H1 (cell line): ENCODE results near the gene ZNF501. TPM values are rescaled to one million over a fixed set of nuclear protein-coding genes. Genes with fewer than 3 reads are reported as not detected.

Experiments used
- CTCF ChIA-PET: fragments of 300-600 bp; sonication (Branson Sonifier 250); formaldehyde crosslinking; loops from one replicate; lab custom pipeline; 2021; ENCODE audit not compliant: partially characterized antibody; lab: Charles Lee
- POLR2A ChIA-PET: fragments of 300-600 bp; sonication (Branson Sonifier 250); formaldehyde crosslinking; loops from one replicate; lab custom pipeline; 2021; ENCODE audit warnings: inconsistent platforms; ENCODE audit not compliant: partially characterized antibody; lab: Charles Lee
- DNase-seq, 2 experiments: peaks; one replicate each; pipeline versions ENCODE4 v3.0.0 to v3.0.0-alpha.2; 2010 to 2022; ENCODE audit warnings: low spot score in 2 of 2, low read depth in 1 of 2, mixed read lengths in 1 of 2
- FAIRE-seq: peaks from 2 replicates; lab custom pipeline; 2011; peaks lifted over from hg19 to GRCh38; lab: Jason Lieb, UNC
- H2AFZ ChIP-seq: 2 replicates; pipeline ENCODE4 v1.8.1; 2012; ENCODE audit warnings: low read length, inconsistent platforms
- H2AK5ac ChIP-seq: 2 replicates; pipeline ENCODE4 v1.6.1; 2013; ENCODE audit warnings: low read depth, low read length
- H2BK120ac ChIP-seq: replicated peaks from 2 replicates; pipeline ENCODE3; 2013; ENCODE audit warnings: low read depth, low read length, inconsistent platforms
- H2BK12ac ChIP-seq: 2 replicates; pipeline ENCODE4 v1.6.1; 2013; ENCODE audit warnings: low read depth, low read length
- H2BK15ac ChIP-seq: 2 replicates; pipeline ENCODE4 v1.6.1; 2013; ENCODE audit warnings: low read length
- H2BK20ac ChIP-seq: 2 replicates; pipeline ENCODE4 v1.6.1; 2013; ENCODE audit warnings: low read length
- H2BK5ac ChIP-seq: 2 replicates; pipeline ENCODE4 v1.6.1; 2013; ENCODE audit warnings: low read depth, low read length
- H3K14ac ChIP-seq: 2 replicates; pipeline ENCODE4 v1.6.1; 2013; ENCODE audit warnings: inconsistent platforms; ENCODE audit not compliant: insufficient read length
- H3K18ac ChIP-seq: 2 replicates; pipeline ENCODE4 v1.6.1; 2013; ENCODE audit warnings: low read length; ENCODE audit errors: extremely low read depth
- H3K23ac ChIP-seq: 2 replicates; pipeline ENCODE4 v1.6.1; 2013; ENCODE audit warnings: inconsistent platforms; ENCODE audit not compliant: insufficient read length
- H3K23me2 ChIP-seq: 2 replicates; pipeline ENCODE4 v1.6.1; 2013; ENCODE audit warnings: low read depth, low read length
- H3K27ac ChIP-seq: 2 replicates; pipeline ENCODE4 v1.6.1; 2011; ENCODE audit warnings: low read depth, low read length, inconsistent platforms
- H3K27me3 ChIP-seq, 4 experiments: replicated peaks in 1 of 4; 1 replicate in 1 of 4; 2 replicates in 3 of 4; pipeline versions ENCODE4 v1.6.1 to v1.8.1; 2011 to 2013; ENCODE audit warnings: low read length in 3 of 4, mild to moderate bottlenecking in 3 of 4, inconsistent platforms in 2 of 4, mixed read lengths in 2 of 4, moderate library complexity in 1 of 4; ENCODE audit not compliant: control insufficient read depth in 3 of 4, insufficient read depth in 3 of 4; ENCODE audit errors: extremely low read depth in 1 of 4
- H3K36me3 ChIP-seq, 4 experiments: 2 replicates each; pipeline versions ENCODE4 v1.6.1 to v1.8.1; 2011 to 2013; ENCODE audit warnings: mild to moderate bottlenecking in 4 of 4, low read length in 3 of 4, moderate library complexity in 2 of 4, control low read depth in 1 of 4, inconsistent platforms in 1 of 4; ENCODE audit not compliant: insufficient read depth in 4 of 4, control insufficient read depth in 2 of 4
- H3K4ac ChIP-seq: replicated peaks from 2 replicates; pipeline ENCODE3; 2013; ENCODE audit warnings: low read length, low read depth, mixed read lengths, inconsistent platforms; ENCODE audit not compliant: insufficient read length
- H3K4me1 ChIP-seq, 4 experiments: replicated peaks in 1 of 4; 1 replicate in 1 of 4; 2 replicates in 3 of 4; pipeline versions ENCODE4 v1.6.1 to v1.8.1; 2011 to 2013; ENCODE audit warnings: low read length in 3 of 4, inconsistent platforms in 2 of 4, mixed read lengths in 1 of 4; ENCODE audit not compliant: insufficient read depth in 4 of 4, control insufficient read depth in 3 of 4
- H3K4me2 ChIP-seq, 2 experiments: 2 replicates each; pipeline versions ENCODE4 v1.6.1 to v1.8.1; 2011 to 2013; ENCODE audit warnings: low read depth in 2 of 2, low read length in 2 of 2, control low read depth in 1 of 2, inconsistent platforms in 1 of 2, mild to moderate bottlenecking in 1 of 2; ENCODE audit not compliant: insufficient read depth in 1 of 2
- H3K4me3 ChIP-seq, 4 experiments: fragments of 200-600, 300-600 bp in 1 of 4; sonication (generic), shearing (Covaris generic), sonication (Bioruptor Twin) in 1 of 4; 2 replicates each; pipeline versions ENCODE4 v1.5.1 to v1.8.1; 2011 to 2016; ENCODE audit warnings: low read length in 4 of 4, low read depth in 3 of 4, control low read depth in 2 of 4, inconsistent platforms in 2 of 4, mild to moderate bottlenecking in 2 of 4, mixed read lengths in 1 of 4, moderate library complexity in 1 of 4; ENCODE audit not compliant: insufficient read depth in 2 of 4; ENCODE audit errors: extremely low read depth in 1 of 4
- H3K56ac ChIP-seq: replicated peaks from 2 replicates; pipeline ENCODE3; 2013; ENCODE audit warnings: low read depth, mild to moderate bottlenecking, mixed read lengths, low read length, inconsistent platforms; ENCODE audit not compliant: insufficient read length
- H3K79me1 ChIP-seq: 2 replicates; pipeline ENCODE4 v1.6.1; 2013; ENCODE audit warnings: low read depth, low read length, control low read depth
- H3K79me2 ChIP-seq, 2 experiments: 2 replicates each; pipeline versions ENCODE4 v1.6.1 to v1.8.1; 2012 to 2013; ENCODE audit warnings: low read length in 2 of 2, mild to moderate bottlenecking in 2 of 2, inconsistent platforms in 1 of 2; ENCODE audit not compliant: insufficient read depth in 2 of 2, control insufficient read depth in 1 of 2
- H3K9ac ChIP-seq, 4 experiments: replicated peaks in 1 of 4; 1 replicate in 1 of 4; 2 replicates in 3 of 4; pipeline versions ENCODE4 v1.6.1 to v1.8.1; 2011 to 2013; ENCODE audit warnings: low read depth in 3 of 4, low read length in 3 of 4, control low read depth in 2 of 4, mild to moderate bottlenecking in 2 of 4, moderate library complexity in 2 of 4, inconsistent platforms in 1 of 4; ENCODE audit errors: extremely low read depth in 1 of 4
- H3K9me3 ChIP-seq, 2 experiments: 2 replicates each; pipeline versions ENCODE4 v1.6.1 to v1.8.1; 2012 to 2013; ENCODE audit warnings: mild to moderate bottlenecking in 2 of 2, moderate library complexity in 2 of 2, control low read depth in 1 of 2, inconsistent platforms in 1 of 2, low read depth in 1 of 2, low read length in 1 of 2, mixed read lengths in 1 of 2; ENCODE audit not compliant: insufficient read depth in 2 of 2
- H4K20me1 ChIP-seq, 2 experiments: replicated peaks in 1 of 2; 2 replicates each; pipeline versions ENCODE3 to v1.8.1; 2011 to 2013; ENCODE audit warnings: inconsistent platforms in 2 of 2, low read length in 2 of 2, mild to moderate bottlenecking in 1 of 2; ENCODE audit not compliant: insufficient read depth in 2 of 2, control insufficient read depth in 1 of 2
- H4K5ac ChIP-seq: 2 replicates; pipeline ENCODE4 v1.6.1; 2013; ENCODE audit warnings: low read length, low read depth, mixed read lengths, inconsistent platforms; ENCODE audit not compliant: insufficient read length
- H4K8ac ChIP-seq: 2 replicates; pipeline ENCODE4 v1.8.0; 2013; ENCODE audit warnings: mild to moderate bottlenecking, moderate library complexity, low read length, inconsistent platforms; ENCODE audit not compliant: insufficient read depth; ENCODE audit errors: extremely low read depth
- H4K91ac ChIP-seq: replicated peaks from 2 replicates; pipeline ENCODE3; 2013; ENCODE audit warnings: low read length, mixed read lengths, inconsistent platforms; ENCODE audit not compliant: insufficient read length
- FOSL1 ChIP-seq: IDR thresholded peaks from 2 replicates; pipeline ENCODE4 v1.6.1; 2011; ENCODE audit warnings: mild to moderate bottlenecking, low read depth, low read length, moderate library complexity; ENCODE audit not compliant: insufficient read depth
- TAF1 ChIP-seq: IDR thresholded peaks from 2 replicates; pipeline ENCODE4 v1.6.1; 2011; ENCODE audit warnings: mild to moderate bottlenecking, low read depth, low read length
- WGBS, 2 experiments: shearing (Covaris generic) in 1 of 2; methylation state at CpG; one replicate each; pipeline versions ENCODE4 v1.1.6 to v1.1.7; 2013 to 2015; ENCODE audit warnings: low lambda C conversion rate in 2 of 2, mixed read lengths in 2 of 2, inconsistent platforms in 1 of 2, low coverage in 1 of 2, missing lambda C conversion rate in 1 of 2; ENCODE audit not compliant: insufficient replicate concordance in 2 of 2, insufficient coverage in 1 of 2, insufficient read length in 1 of 2; ENCODE audit errors: extremely low coverage in 1 of 2, missing lambda C conversion rate in 1 of 2; 5-methylcytosine and 5-hydroxymethylcytosine counted together
- polyA plus RNA-seq, 7 experiments: library from polyadenylated mRNA; depleted of rRNA in 3 of 7; stranded (reverse) in 5 of 7; unstranded in 2 of 7; fragments of >200 nt in 5 of 7; fragments of 200-250 nt in 2 of 7; gene quantifications; 1 replicate in 5 of 7; 2 replicates in 1 of 7; 4 replicates in 1 of 7; pipeline versions ENCODE4 v1.2.1 to v1.2.3, GENCODE V29; 2011 to 2013; ENCODE audit warnings: missing spikeins in 2 of 7, mixed read lengths in 2 of 7
- total RNA-seq: library from RNA; stranded (reverse); fragmentation: NEBNext Ultra II Directional; extraction: Animal tissue kit (Norgen Biotek cat#: 25700); gene quantifications from 2 replicates; pipeline ENCODE4 v1.2.1, GENCODE V29; 2021

ZNF501 gene
- total and polyA plus RNA-seq, 2 of the 8 experiments (the other 6 are each of a cell fraction or from before 2014, with no cell fraction given): 1.6 to 5.3 TPM

DNA sequence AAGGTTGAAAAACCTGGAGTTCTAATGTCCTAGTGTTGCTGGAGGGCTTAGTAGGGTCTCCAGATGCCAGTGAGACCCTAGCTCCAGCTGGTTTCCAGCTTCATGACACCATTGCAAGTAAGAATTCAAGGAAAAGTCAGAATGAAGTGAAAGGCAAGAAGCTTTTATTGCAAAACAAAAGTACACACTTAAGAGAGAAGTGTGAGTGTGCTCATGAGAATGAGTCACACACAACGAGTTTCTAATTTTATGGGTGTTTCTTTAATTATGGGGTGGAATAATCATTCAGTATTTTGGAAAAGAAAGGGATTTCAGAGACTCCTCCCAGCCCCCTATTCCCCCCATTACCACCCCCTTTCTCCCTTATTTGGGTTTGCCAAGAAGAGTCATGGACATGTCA, 41.5 kb upstream of the ZNF501 start:
- no peak overlapping the region for H2BK12ac ChIP-seq
- no peak overlapping the region for H2AK5ac ChIP-seq
- H2BK20ac ChIP-seq: no peak overlapping the region
- no peaks in the 10 kb centered on the region for H4K20me1 ChIP-seq
- POLR2A ChIA-PET: interaction anchor here (1.1 kb wide), 1 partner anchor 17 kb away, joined by 4 read pairs; no protein-coding TSS in a partner anchor
- no peak overlapping the region for H3K4ac ChIP-seq
- 55% methylated on average over 1 of the region's 1 CpG; no CpG with 5 or more reads in 1 of the 2 experiments for WGBS, 2 experiments
- no peak overlapping the region for H2BK120ac ChIP-seq
- H3K23ac ChIP-seq: no peak overlapping the region
- H2AFZ ChIP-seq: no peak overlapping the region
- H3K4me2 ChIP-seq: no peak overlapping the region
- no peak overlapping the region for H2BK5ac ChIP-seq
- no peak overlapping the region for H3K56ac ChIP-seq
- no peaks in the 10 kb centered on the region for H3K4me1 ChIP-seq
- H3K9ac ChIP-seq: no peak overlapping the region
- H3K18ac ChIP-seq: no peak overlapping the region
- H4K91ac ChIP-seq: no peak overlapping the region
- peaks cover 21 to 52% of the 10 kb centered on the region in 2 experiments for H3K9me3 ChIP-seq
- H2BK15ac ChIP-seq: no peak overlapping the region
- H4K5ac ChIP-seq: no peak overlapping the region
- CTCF ChIA-PET: no interaction called here
- no peak overlapping the region for H3K14ac ChIP-seq
- no peak overlapping the region for H4K8ac ChIP-seq
- H3K36me3 ChIP-seq: peaks cover 0 to 2% (median 0%) of the 10 kb centered on the region in 4 experiments; a peak in 2 of 8 replicates
- no peaks in the 10 kb centered on the region for H3K79me2 ChIP-seq
- no peak for DNase-seq
- H3K27ac ChIP-seq: no peak overlapping the region
- H3K79me1 ChIP-seq: no peaks in the 10 kb centered on the region
- no peaks in the 10 kb centered on the region; a peak in 1 of 7 replicates for H3K27me3 ChIP-seq
- H3K4me3 ChIP-seq: no peak overlapping the region
- TF ChIP-seq FOSL1 (no peak), TAF1 (no peak)
- TF ChIP-seq, all 59 proteins: peak for 0
- FAIRE-seq: no peak
- no peaks in the 10 kb centered on the region for H3K23me2 ChIP-seq
